ENCODE data around the gene FBXO31. TPM values are rescaled to one million over a fixed set of nuclear protein-coding genes. Genes with fewer than 3 reads are reported as not detected.
A peak's percentile ranks its signal among the peaks of the same experiment; 100 is the strongest.

The FBXO31 gene
- total and polyA plus RNA-seq, 9 of the 15 experiments (the other 6 are each of a cell fraction or from before 2014, with no cell fraction given) = 0.18 to 33.3 (median 10.9) TPM

DNA sequence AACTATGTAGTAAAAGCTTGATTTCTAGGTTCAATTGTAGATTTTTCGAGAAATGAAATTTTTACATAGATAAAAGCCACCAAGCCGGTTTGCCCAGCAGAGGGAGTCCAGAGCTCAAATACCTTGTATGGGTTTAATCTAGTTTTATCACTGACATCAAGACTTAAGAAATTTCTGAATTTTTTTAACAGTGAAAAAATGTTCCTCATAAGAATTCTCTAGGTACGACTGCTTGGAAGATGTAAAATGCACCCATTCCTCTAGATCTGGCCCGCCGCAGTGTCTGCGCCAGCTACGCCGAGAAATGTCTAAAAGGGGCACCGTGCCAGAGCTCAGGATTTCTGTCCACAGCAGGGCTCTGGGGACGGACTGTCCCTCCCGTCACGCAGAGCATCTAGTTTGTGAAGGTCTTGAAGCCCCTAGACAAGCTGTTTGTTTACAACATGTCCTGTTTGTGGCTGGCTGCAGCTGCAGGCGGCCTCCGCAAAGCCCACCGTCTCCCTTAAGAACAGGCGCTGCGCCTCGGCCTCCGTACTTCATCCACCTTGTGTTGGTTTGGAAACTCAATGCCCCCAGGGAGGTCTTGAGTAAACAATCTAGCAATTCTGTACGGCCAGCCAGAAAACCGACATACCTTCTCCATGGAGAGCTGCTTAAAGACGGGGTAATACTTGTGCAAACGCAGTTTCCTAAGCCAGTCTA, 33.4 kb upstream of the FBXO31 start:
- peaks cover 0 to 4% of the 10 kb centered on the region in 2 experiments; a peak in 2 of 5 replicates for H3K4me1 ChIP-seq (replicated peaks in 1 of 2; ENCODE audit: control insufficient read depth in 2 of 2, insufficient read depth in 2 of 2, low read length in 2 of 2)
- H3K9ac ChIP-seq (ENCODE audit: insufficient read depth in 1 of 2, low read depth in 2 of 2, low read length in 2 of 2) = no peak overlapping the region; a peak in 1 of 4 replicates
- H3K79me2 ChIP-seq (ENCODE audit: control insufficient read depth, insufficient read depth, low read length) = no peaks in the 10 kb centered on the region
- no peak overlapping the region for H3K27ac ChIP-seq (ENCODE audit: extremely low read depth, low read depth, low read length)
- POLR2A ChIA-PET = interaction anchor here (0.6 to 2.1 kb wide), 5 partner anchors 10 to 154 kb away, joined by 3 to 21 read pairs (median 5); no protein-coding TSS in a partner anchor
- BruUV-seq (replicated peaks) = no TSS peak
- CTCF ChIA-PET (ENCODE audit: low intra/inter-chr PET ratio) = interaction anchor here (0.5 to 2.5 kb wide), 4 partner anchors 108 to 249 kb away, joined by 4 to 17 read pairs (median 6); no protein-coding TSS in a partner anchor
- FAIRE-seq = no peak
- H3K4me3 ChIP-seq = no peak overlapping the region
- H3K9me3 ChIP-seq (replicated peaks; ENCODE audit: control insufficient read depth, insufficient read depth, low read depth, low read length) = no peaks in the 10 kb centered on the region
- no peaks in the 10 kb centered on the region; a peak in 1 of 5 replicates for H3K27me3 ChIP-seq (ENCODE audit: control insufficient read depth in 2 of 2, insufficient read depth in 2 of 2, low read length in 2 of 2)
- H3K9me1 ChIP-seq (ENCODE audit: control insufficient read depth, insufficient read depth, low read length) = peaks cover 4% of the 10 kb centered on the region
- H4K20me1 ChIP-seq (replicated peaks; ENCODE audit: control insufficient read depth, insufficient read depth, low read length) = 0 out of 2 replicates have a peak, but pooled peaks cover 4% of the 10 kb centered on the region
- WGBS (ENCODE audit: insufficient coverage, low coverage, missing lambda C conversion rate) = 80% methylated on average over 22 of the region's 23 CpGs
- ATAC-seq = no peak
- H2AFZ ChIP-seq (ENCODE audit: low read depth, low read length) = no peak overlapping the region
- DNase-seq (ENCODE audit: extremely low read depth in 1 of 4, low spot score in 3 of 4) = peak in 1 of 4 experiments; percentile 27
- H3K36me3 ChIP-seq (ENCODE audit: control insufficient read depth, insufficient read depth, low read length) = peaks cover 53% of the 10 kb centered on the region; the same call in 2 of the 3 replicates
- no peak overlapping the region for H3K4me2 ChIP-seq (ENCODE audit: insufficient read depth, low read length)
- intact Hi-C loops (cut with micrococcal nuclease) (loop anchor here (10.0 kb wide), 1 partner anchor 148 kb away; no protein-coding TSS in a partner anchor), in situ Hi-C loops (cut with MboI) (no loop called here)
- TF ChIP-seq, protein P1, sequence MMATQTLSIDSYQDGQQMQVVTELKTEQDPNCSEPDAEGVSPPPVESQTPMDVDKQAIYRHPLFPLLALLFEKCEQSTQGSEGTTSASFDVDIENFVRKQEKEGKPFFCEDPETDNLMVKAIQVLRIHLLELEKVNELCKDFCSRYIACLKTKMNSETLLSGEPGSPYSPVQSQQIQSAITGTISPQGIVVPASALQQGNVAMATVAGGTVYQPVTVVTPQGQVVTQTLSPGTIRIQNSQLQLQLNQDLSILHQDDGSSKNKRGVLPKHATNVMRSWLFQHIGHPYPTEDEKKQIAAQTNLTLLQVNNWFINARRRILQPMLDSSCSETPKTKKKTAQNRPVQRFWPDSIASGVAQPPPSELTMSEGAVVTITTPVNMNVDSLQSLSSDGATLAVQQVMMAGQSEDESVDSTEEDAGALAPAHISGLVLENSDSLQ (IDR thresholded peaks at IDR 0.05) = no peak
- no peak for TF ChIP-seq PHF8 (IDR thresholded peaks at IDR 0.05; ENCODE audit: borderline replicate concordance, low read length)
- peak; percentile 27; the same call in 1 of the 2 replicates for TF ChIP-seq NFIC (IDR thresholded peaks at IDR 0.05)
- no peak for TF ChIP-seq ZNF589 (CRISPR knock-in tag; IDR thresholded peaks at IDR 0.05; ENCODE audit: low read depth)
- no peak for TF ChIP-seq SMC3 (conservative IDR thresholded peaks at IDR 0.05; ENCODE audit: insufficient read depth, low read depth, low read length)
- TF ChIP-seq, protein P2, sequence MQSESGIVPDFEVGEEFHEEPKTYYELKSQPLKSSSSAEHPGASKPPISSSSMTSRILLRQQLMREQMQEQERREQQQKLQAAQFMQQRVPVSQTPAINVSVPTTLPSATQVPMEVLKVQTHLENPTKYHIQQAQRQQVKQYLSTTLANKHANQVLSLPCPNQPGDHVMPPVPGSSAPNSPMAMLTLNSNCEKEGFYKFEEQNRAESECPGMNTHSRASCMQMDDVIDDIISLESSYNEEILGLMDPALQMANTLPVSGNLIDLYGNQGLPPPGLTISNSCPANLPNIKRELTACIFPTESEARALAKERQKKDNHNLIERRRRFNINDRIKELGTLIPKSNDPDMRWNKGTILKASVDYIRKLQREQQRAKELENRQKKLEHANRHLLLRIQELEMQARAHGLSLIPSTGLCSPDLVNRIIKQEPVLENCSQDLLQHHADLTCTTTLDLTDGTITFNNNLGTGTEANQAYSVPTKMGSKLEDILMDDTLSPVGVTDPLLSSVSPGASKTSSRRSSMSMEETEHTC (IDR thresholded peaks at IDR 0.05) = no peak
- no peak for TF ChIP-seq RBM15 (IDR thresholded peaks at IDR 0.05; ENCODE audit: insufficient read depth, low read length)
- TF ChIP-seq, protein P3, sequence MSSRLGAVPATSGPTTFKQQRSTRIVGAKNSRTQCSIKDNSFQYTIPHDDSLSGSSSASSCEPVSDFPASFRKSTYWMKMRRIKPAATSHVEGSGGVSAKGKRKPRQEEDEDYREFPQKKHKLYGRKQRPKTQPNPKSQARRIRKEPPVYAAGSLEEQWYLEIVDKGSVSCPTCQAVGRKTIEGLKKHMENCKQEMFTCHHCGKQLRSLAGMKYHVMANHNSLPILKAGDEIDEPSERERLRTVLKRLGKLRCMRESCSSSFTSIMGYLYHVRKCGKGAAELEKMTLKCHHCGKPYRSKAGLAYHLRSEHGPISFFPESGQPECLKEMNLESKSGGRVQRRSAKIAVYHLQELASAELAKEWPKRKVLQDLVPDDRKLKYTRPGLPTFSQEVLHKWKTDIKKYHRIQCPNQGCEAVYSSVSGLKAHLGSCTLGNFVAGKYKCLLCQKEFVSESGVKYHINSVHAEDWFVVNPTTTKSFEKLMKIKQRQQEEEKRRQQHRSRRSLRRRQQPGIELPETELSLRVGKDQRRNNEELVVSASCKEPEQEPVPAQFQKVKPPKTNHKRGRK (tag; IDR thresholded peaks at IDR 0.05) = no peak
- TF ChIP-seq KDM2B (CRISPR knock-in tag; IDR thresholded peaks at IDR 0.05) = no peak
- no peak for TF ChIP-seq SIX5 (IDR thresholded peaks at IDR 0.05; ENCODE audit: borderline replicate concordance in 1 of 2, insufficient read depth in 1 of 2, low read depth in 1 of 2, low read length in 2 of 2)
- TF ChIP-seq, protein P4, sequence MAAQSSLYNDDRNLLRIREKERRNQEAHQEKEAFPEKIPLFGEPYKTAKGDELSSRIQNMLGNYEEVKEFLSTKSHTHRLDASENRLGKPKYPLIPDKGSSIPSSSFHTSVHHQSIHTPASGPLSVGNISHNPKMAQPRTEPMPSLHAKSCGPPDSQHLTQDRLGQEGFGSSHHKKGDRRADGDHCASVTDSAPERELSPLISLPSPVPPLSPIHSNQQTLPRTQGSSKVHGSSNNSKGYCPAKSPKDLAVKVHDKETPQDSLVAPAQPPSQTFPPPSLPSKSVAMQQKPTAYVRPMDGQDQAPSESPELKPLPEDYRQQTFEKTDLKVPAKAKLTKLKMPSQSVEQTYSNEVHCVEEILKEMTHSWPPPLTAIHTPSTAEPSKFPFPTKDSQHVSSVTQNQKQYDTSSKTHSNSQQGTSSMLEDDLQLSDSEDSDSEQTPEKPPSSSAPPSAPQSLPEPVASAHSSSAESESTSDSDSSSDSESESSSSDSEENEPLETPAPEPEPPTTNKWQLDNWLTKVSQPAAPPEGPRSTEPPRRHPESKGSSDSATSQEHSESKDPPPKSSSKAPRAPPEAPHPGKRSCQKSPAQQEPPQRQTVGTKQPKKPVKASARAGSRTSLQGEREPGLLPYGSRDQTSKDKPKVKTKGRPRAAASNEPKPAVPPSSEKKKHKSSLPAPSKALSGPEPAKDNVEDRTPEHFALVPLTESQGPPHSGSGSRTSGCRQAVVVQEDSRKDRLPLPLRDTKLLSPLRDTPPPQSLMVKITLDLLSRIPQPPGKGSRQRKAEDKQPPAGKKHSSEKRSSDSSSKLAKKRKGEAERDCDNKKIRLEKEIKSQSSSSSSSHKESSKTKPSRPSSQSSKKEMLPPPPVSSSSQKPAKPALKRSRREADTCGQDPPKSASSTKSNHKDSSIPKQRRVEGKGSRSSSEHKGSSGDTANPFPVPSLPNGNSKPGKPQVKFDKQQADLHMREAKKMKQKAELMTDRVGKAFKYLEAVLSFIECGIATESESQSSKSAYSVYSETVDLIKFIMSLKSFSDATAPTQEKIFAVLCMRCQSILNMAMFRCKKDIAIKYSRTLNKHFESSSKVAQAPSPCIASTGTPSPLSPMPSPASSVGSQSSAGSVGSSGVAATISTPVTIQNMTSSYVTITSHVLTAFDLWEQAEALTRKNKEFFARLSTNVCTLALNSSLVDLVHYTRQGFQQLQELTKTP (IDR thresholded peaks at IDR 0.05; ENCODE audit: low read depth in 1 of 2, partially characterized antibody in 2 of 2) = no peak

Data from K562 (cell line).